Liver (tissue), 9 donors: Measurements from ENCODE around the gene ANKFY1. TPM values are rescaled to one million over a fixed set of nuclear protein-coding genes. Genes with fewer than 3 reads are reported as not detected.

Experiments
- DNase-seq: peaks from one replicate; pipeline ENCODE4 v3.0.0-alpha.2; 2017; ENCODE audit warnings: low spot score
- H3K27ac ChIP-seq, 2 donors: one replicate each; pipeline ENCODE4 v1.7.0; 2013; ENCODE audit warnings: inconsistent platforms in 2 of 2, low read length in 2 of 2, control low read depth in 1 of 2, low read depth in 1 of 2, mild to moderate bottlenecking in 1 of 2
- H3K27me3 ChIP-seq, 4 donors: one replicate each; pipeline versions ENCODE4 v1.6.1 to v1.7.0; 2013; ENCODE audit warnings: low read length in 3 of 4, inconsistent platforms in 1 of 4, mild to moderate bottlenecking in 1 of 4, moderate library complexity in 1 of 4; ENCODE audit not compliant: control insufficient read depth in 4 of 4, insufficient read depth in 4 of 4
- H3K36me3 ChIP-seq, 4 donors: one replicate each; pipeline versions ENCODE4 v1.6.1 to v1.7.0; 2013; ENCODE audit warnings: low read length in 3 of 4, mild to moderate bottlenecking in 3 of 4, low read depth in 1 of 4, moderate library complexity in 1 of 4; ENCODE audit not compliant: control insufficient read depth in 4 of 4, insufficient read depth in 3 of 4
- H3K4me1 ChIP-seq, 4 donors: one replicate each; pipeline versions ENCODE4 v1.6.1 to v1.7.0; 2013; ENCODE audit warnings: low read length in 3 of 4, mild to moderate bottlenecking in 3 of 4, moderate library complexity in 1 of 4; ENCODE audit not compliant: control insufficient read depth in 4 of 4, insufficient read depth in 4 of 4
- H3K4me3 ChIP-seq, 3 donors: one replicate each; pipeline versions ENCODE4 v1.6.1 to v1.7.0; 2013; ENCODE audit warnings: low read length in 3 of 3, control low read depth in 1 of 3, low read depth in 1 of 3, mild to moderate bottlenecking in 1 of 3
- H3K9ac ChIP-seq, 2 donors: one replicate each; pipeline ENCODE4 v1.7.0; 2013; ENCODE audit warnings: low read length in 2 of 2, mild to moderate bottlenecking in 2 of 2, moderate library complexity in 2 of 2, control low read depth in 1 of 2, low read depth in 1 of 2
- H3K9me3 ChIP-seq, 4 donors: one replicate each; pipeline versions ENCODE4 v1.6.1 to v1.7.0; 2013; ENCODE audit warnings: low read length in 3 of 4; ENCODE audit not compliant: control insufficient read depth in 4 of 4
- ATF3 ChIP-seq: IDR thresholded peaks from 2 replicates; pipeline ENCODE4 v1.6.1; 2016; ENCODE audit warnings: antibody characterized with exemption
- EGR1 ChIP-seq, 2 donors: IDR thresholded peaks; 2 replicates each; pipeline ENCODE4 v1.6.1; 2016 to 2018; ENCODE audit warnings: antibody characterized with exemption in 2 of 2, low read depth in 2 of 2
- FOXA1 ChIP-seq: IDR thresholded peaks from 2 replicates; pipeline ENCODE4 v1.6.1; 2016; ENCODE audit warnings: antibody characterized with exemption
- FOXA2 ChIP-seq: IDR thresholded peaks from 2 replicates; pipeline ENCODE4 v1.6.1; 2016; ENCODE audit warnings: antibody characterized with exemption
- GABPA ChIP-seq, 2 donors: IDR thresholded peaks in 1 of 2; conservative IDR thresholded peaks in 1 of 2; 2 replicates each; pipeline ENCODE4 v1.6.1; 2016; ENCODE audit warnings: antibody characterized with exemption in 2 of 2, mild to moderate bottlenecking in 1 of 2, moderate library complexity in 1 of 2
- HNF4A ChIP-seq, 2 donors: conservative IDR thresholded peaks; 2 replicates each; pipeline ENCODE4 v1.6.1; 2016; ENCODE audit warnings: antibody characterized with exemption in 2 of 2, mild to moderate bottlenecking in 2 of 2
- HNF4G ChIP-seq: IDR thresholded peaks from 2 replicates; pipeline ENCODE4 v1.6.1; 2016; ENCODE audit warnings: antibody characterized with exemption
- JUND ChIP-seq, 2 donors: IDR thresholded peaks; 2 replicates each; pipeline ENCODE4 v1.6.1; 2016; ENCODE audit warnings: antibody characterized with exemption in 2 of 2
- NR2F2 ChIP-seq: IDR thresholded peaks from 2 replicates; pipeline ENCODE4 v1.6.1; 2016; ENCODE audit warnings: antibody characterized with exemption
- RAD21 ChIP-seq, 2 donors: IDR thresholded peaks; 2 replicates each; pipeline ENCODE4 v1.6.1; 2016; ENCODE audit warnings: antibody characterized with exemption in 2 of 2, mild to moderate bottlenecking in 2 of 2
- REST ChIP-seq: IDR thresholded peaks from 2 replicates; pipeline ENCODE4 v1.6.1; 2016; ENCODE audit warnings: antibody characterized with exemption, mild to moderate bottlenecking
- RXRA ChIP-seq, 2 donors: IDR thresholded peaks; 2 replicates each; pipeline ENCODE4 v1.6.1; 2017 to 2018; ENCODE audit warnings: antibody characterized with exemption in 2 of 2, mild to moderate bottlenecking in 1 of 2
- SP1 ChIP-seq: IDR thresholded peaks from 2 replicates; pipeline ENCODE4 v1.6.1; 2018; ENCODE audit warnings: antibody characterized with exemption, mild to moderate bottlenecking
- TAF1 ChIP-seq: conservative IDR thresholded peaks from 2 replicates; pipeline ENCODE4 v1.6.1; 2016; ENCODE audit warnings: antibody characterized with exemption, mild to moderate bottlenecking
- YY1 ChIP-seq: IDR thresholded peaks from 2 replicates; pipeline ENCODE4 v1.6.1; 2016; ENCODE audit warnings: antibody characterized with exemption, mild to moderate bottlenecking
- WGBS: extraction: QIAGEN DNeasy Blood & Tissue Kit; methylation state at CpG from one replicate; pipeline ENCODE4 v1.1.7; 2013; 5-methylcytosine and 5-hydroxymethylcytosine counted together
- polyA plus RNA-seq, 2 donors: library from polyadenylated mRNA; stranded (reverse) in 1 of 2; unstranded in 1 of 2; fragments of 200-250 nt in 1 of 2; fragments of >200 nt in 1 of 2; fragmentation: Nextera tagmentation in 1 of 2; extraction: Ambion mirVana in 1 of 2; gene quantifications; one replicate each; pipeline versions ENCODE4 v1.2.1 to v1.2.3, GENCODE V29; 2013 to 2015
- total RNA-seq, 2 donors: library from RNA; depleted of rRNA; stranded (reverse); fragments of >200 nt; gene quantifications; one replicate each; pipeline ENCODE4 v1.2.3, GENCODE V29; 2014
- TF ChIP-seq, protein P1 (sequence below): IDR thresholded peaks from 2 replicates; pipeline ENCODE4 v1.6.1; 2016; ENCODE audit warnings: antibody characterized with exemption
- TF ChIP-seq, protein P2 (sequence below): fragments of 150-350 bp; IDR thresholded peaks from 2 replicates; pipeline ENCODE4 v1.5.1; 2017; ENCODE audit warnings: improper control_type of control experiment, low read depth, low read length; ENCODE audit not compliant: missing input control
- donor health status: healthy.
- donor health status: healthy.
- donor health status: healthy.
- donor health status: healthy.
- donor health status: healthy.

The ANKFY1 gene
- total and polyA plus RNA-seq, 4 donors: 6.8 to 38.6 (median 21.9) TPM

DNA sequence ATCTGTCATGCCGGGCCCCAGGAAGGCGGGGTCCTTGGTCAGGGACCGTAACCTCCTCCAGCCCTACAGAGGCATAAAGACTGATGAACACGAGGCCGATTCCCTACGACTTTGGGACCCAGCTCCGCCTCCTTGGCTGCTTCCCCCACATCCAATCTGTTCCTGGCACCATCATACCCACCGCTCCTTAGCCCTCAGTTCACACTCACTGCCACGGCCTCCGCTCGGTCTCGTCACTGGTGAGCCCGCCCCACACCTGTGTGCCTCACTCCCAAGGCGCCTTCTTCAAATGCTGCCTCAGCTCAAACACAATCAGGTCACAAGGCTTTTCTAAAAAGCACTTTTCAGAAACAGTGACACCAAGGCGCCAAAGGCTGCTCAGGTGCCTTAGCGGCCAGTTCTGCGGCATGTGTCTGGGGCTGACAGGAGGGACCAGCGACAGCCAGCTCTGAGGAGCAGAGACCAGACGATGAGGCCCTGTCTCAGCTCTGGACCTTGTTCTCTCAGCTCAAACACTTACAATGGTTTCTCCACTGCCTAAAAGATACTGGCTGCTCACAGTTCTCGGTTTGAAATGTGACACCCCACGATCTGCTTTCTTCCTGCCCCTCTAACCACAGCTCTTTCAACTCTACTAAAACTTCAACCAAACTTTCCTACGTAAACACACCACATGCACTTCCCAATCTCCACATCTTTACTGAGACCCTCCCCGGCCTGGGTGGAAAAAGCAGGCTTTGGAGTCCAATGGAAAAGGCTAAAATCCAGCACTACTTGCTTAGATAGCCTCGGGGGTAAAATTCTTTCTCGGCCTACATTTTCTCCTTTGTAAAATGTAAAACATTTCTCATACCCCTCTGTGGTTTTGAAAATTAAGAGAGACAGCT is 87.6 kb downstream of the ANKFY1 start:
- H3K9ac ChIP-seq: no peak overlapping the region
- H3K4me1 ChIP-seq: no peaks in the 10 kb centered on the region
- no peak overlapping the region for H3K4me3 ChIP-seq
- DNase-seq: no peak
- 88% methylated on average over 25 of the region's 25 CpGs for WGBS
- H3K27ac ChIP-seq: no peak overlapping the region
- no peaks in the 10 kb centered on the region for H3K27me3 ChIP-seq
- TF ChIP-seq JUND (IDR thresholded peaks at IDR 0.05): no peak
- no peaks in the 10 kb centered on the region for H3K9me3 ChIP-seq
- H3K36me3 ChIP-seq: peaks cover 17 to 78% (median 58%) of the 10 kb centered on the region in 4 donors

DNA sequence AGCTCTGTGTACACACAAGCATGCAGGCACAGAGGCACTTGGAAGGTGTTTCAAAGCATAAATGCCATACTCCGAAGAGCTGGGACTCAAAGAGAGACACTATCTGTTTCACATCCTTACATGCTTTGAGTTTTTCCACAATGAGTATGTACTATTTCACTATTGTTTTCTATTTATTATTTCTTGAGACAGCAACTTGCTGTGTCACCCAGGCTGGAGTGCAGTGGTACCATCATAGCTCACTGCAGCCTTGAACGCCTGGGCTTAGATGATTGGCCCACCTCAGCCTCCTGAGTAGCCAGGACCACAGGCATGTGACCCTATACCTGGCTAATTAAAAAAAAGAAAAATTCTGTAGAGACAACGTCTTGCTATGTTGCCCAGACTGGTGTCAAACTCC is 89.2 kb downstream of the ANKFY1 start:
- Histone ChIP-seq H3K9me3 (no peaks in the 10 kb centered on the region), H3K36me3 (peaks cover 20 to 88% (median 64%) of the 10 kb centered on the region in 4 donors), H3K9ac (no peak overlapping the region), H3K27me3 (no peaks in the 10 kb centered on the region), H3K4me1 (no peaks in the 10 kb centered on the region), H3K27ac (no peak overlapping the region), H3K4me3 (no peak overlapping the region)
- DNase-seq: no peak
- TF ChIP-seq RXRA (IDR thresholded peaks at IDR 0.05) (no peak), EGR1 (IDR thresholded peaks at IDR 0.05; ENCODE audit: low read depth in 2 of 2) (no peak), RAD21 (IDR thresholded peaks at IDR 0.05) (no peak), HNF4A (conservative IDR thresholded peaks at IDR 0.05) (no peak), TAF1 (no peak), FOXA1 (no peak), JUND (IDR thresholded peaks at IDR 0.05) (no peak), GABPA (IDR thresholded peaks at IDR 0.05 in 1 of 2, conservative IDR thresholded peaks at IDR 0.05 in 1 of 2) (no peak), YY1 (no peak), ATF3 (no peak), SP1 (no peak), HNF4G (no peak), FOXA2 (no peak), NR2F2 (no peak), REST (no peak)
- TF ChIP-seq, protein P1, sequence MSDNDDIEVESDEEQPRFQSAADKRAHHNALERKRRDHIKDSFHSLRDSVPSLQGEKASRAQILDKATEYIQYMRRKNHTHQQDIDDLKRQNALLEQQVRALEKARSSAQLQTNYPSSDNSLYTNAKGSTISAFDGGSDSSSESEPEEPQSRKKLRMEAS: no peak
- TF ChIP-seq, protein P2, sequence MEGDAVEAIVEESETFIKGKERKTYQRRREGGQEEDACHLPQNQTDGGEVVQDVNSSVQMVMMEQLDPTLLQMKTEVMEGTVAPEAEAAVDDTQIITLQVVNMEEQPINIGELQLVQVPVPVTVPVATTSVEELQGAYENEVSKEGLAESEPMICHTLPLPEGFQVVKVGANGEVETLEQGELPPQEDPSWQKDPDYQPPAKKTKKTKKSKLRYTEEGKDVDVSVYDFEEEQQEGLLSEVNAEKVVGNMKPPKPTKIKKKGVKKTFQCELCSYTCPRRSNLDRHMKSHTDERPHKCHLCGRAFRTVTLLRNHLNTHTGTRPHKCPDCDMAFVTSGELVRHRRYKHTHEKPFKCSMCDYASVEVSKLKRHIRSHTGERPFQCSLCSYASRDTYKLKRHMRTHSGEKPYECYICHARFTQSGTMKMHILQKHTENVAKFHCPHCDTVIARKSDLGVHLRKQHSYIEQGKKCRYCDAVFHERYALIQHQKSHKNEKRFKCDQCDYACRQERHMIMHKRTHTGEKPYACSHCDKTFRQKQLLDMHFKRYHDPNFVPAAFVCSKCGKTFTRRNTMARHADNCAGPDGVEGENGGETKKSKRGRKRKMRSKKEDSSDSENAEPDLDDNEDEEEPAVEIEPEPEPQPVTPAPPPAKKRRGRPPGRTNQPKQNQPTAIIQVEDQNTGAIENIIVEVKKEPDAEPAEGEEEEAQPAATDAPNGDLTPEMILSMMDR: no peak
- WGBS: 93% methylated on average over 3 of the region's 3 CpGs
